B cell (primary cell): ENCODE data around the gene TESPA1. TPM values are rescaled to one million over a fixed set of nuclear protein-coding genes. Genes with fewer than 3 reads are reported as not detected.

Source experiments
- ATAC-seq: fragments of 200-7000 bp; cut with Tn5 transposase; one replicate; pipeline ENCODE4 v1.10.0; 2021; ENCODE audit warnings: low read depth, mild to moderate bottlenecking, moderate number of reproducible peaks, moderate library complexity
- CTCF ChIA-PET: fragments of 350-600 bp; sonication (Branson Sonifier 250); formaldehyde crosslinking; loops from one replicate; lab custom pipeline; 2021; ENCODE audit warnings: antibody characterized with exemption, inconsistent platforms; lab: Charles Lee
- POLR2A ChIA-PET: fragments of 350-600 bp; sonication (Branson Sonifier 250); formaldehyde crosslinking; loops from one replicate; lab custom pipeline; 2021; ENCODE audit warnings: antibody characterized with exemption; lab: Charles Lee
- DNase-seq: peaks from one replicate; pipeline ENCODE4 v3.0.0; 2013
- H2AFZ ChIP-seq: 2 replicates; pipeline ENCODE4 v1.6.1; 2012; ENCODE audit warnings: mild to moderate bottlenecking, low read depth, low read length; ENCODE audit not compliant: insufficient read depth, poor library complexity, severe bottlenecking
- H3K27ac ChIP-seq, 2 donors: 1 replicate in 1 of 2; 2 replicates in 1 of 2; pipeline ENCODE4 v1.5.1; 2012 to 2013; ENCODE audit warnings: low read length in 2 of 2, mild to moderate bottlenecking in 2 of 2, moderate library complexity in 1 of 2
- H3K27me3 ChIP-seq, 4 experiments: fragments of 200-600 bp in 1 of 4; sonication (generic) in 1 of 4; replicated peaks in 1 of 4; 1 replicate in 2 of 4; 2 replicates in 2 of 4; pipeline versions ENCODE4 v1.6.1 to v1.7.0; 2013 to 2016; ENCODE audit warnings: low read length in 3 of 4, mild to moderate bottlenecking in 2 of 4, mixed read lengths in 1 of 4, moderate library complexity in 1 of 4; ENCODE audit not compliant: insufficient read depth in 4 of 4, control insufficient read depth in 3 of 4; ENCODE audit errors: control extremely low read depth in 1 of 4
- H3K36me3 ChIP-seq, 2 experiments: replicated peaks in 1 of 2; 1 replicate in 1 of 2; 2 replicates in 1 of 2; pipeline versions ENCODE4 v1.6.1 to v1.7.1; 2013; ENCODE audit warnings: low read length in 1 of 2; ENCODE audit not compliant: insufficient read depth in 2 of 2, control insufficient read depth in 1 of 2; ENCODE audit errors: control extremely low read depth in 1 of 2, extremely low read depth in 1 of 2
- H3K4me1 ChIP-seq, 2 donors: fragments of 200-600 bp in 1 of 2; sonication (generic) in 1 of 2; 1 replicate in 1 of 2; 2 replicates in 1 of 2; pipeline versions ENCODE4 v1.5.1 to v1.6.1; 2013 to 2017; ENCODE audit warnings: low read length in 2 of 2; ENCODE audit not compliant: control insufficient read depth in 2 of 2, insufficient read depth in 2 of 2
- H3K4me2 ChIP-seq: replicated peaks from 2 replicates; pipeline ENCODE3; 2012; ENCODE audit warnings: mild to moderate bottlenecking, low read depth, low read length; ENCODE audit not compliant: poor library complexity, severe bottlenecking
- H3K4me3 ChIP-seq, 5 experiments: fragments of 200-600 bp in 1 of 5; sonication (generic) in 1 of 5; 1 replicate in 3 of 5; 2 replicates in 2 of 5; pipeline versions ENCODE4 v1.5.1 to v1.7.0; 2011 to 2016; ENCODE audit warnings: low read length in 4 of 5, mild to moderate bottlenecking in 4 of 5, low read depth in 2 of 5, control low read depth in 1 of 5, moderate library complexity in 1 of 5; ENCODE audit not compliant: insufficient read depth in 1 of 5; ENCODE audit errors: control extremely low read depth in 1 of 5, extremely low read depth in 1 of 5
- H3K79me2 ChIP-seq: fragments of 200-600 bp; sonication (generic); one replicate; pipeline ENCODE4 v1.6.0; 2016; ENCODE audit warnings: low read length; ENCODE audit not compliant: control insufficient read depth, insufficient read depth
- H3K9ac ChIP-seq: fragments of 200-600 bp; sonication (generic); 2 replicates; pipeline ENCODE4 v1.6.1; 2017; ENCODE audit warnings: mild to moderate bottlenecking, low read length, moderate library complexity
- H3K9me3 ChIP-seq, 3 donors: one replicate each; pipeline versions ENCODE4 v1.6.1 to v1.7.1; 2013; ENCODE audit warnings: low read length in 2 of 3; ENCODE audit not compliant: control insufficient read depth in 2 of 3, insufficient read depth in 1 of 3; ENCODE audit errors: control extremely low read depth in 1 of 3
- H4K20me1 ChIP-seq: 2 replicates; pipeline ENCODE4 v1.6.0; 2012; ENCODE audit warnings: mild to moderate bottlenecking, low read length; ENCODE audit not compliant: insufficient read depth, control insufficient read depth, poor library complexity, severe bottlenecking
- H3K27ac Mint-ChIP-seq: one replicate; pipeline ENCODE4 v1.8.0; 2021; ENCODE audit warnings: mixed read lengths
- H3K27me3 Mint-ChIP-seq: one replicate; pipeline ENCODE4 v1.8.0; 2021; ENCODE audit warnings: mixed read lengths
- H3K4me1 Mint-ChIP-seq: one replicate; pipeline ENCODE4 v1.8.0; 2021; ENCODE audit warnings: mixed read lengths
- H3K4me3 Mint-ChIP-seq: one replicate; pipeline ENCODE4 v1.8.0; 2021; ENCODE audit warnings: mixed read lengths
- H3K9me3 Mint-ChIP-seq: one replicate; pipeline ENCODE4 v1.8.0; 2022; ENCODE audit warnings: mixed read lengths; ENCODE audit not compliant: insufficient read depth
- CTCF ChIP-seq: fragments of 200-600 bp; IDR thresholded peaks from one replicate; pipeline ENCODE4 v1.8.0; 2022; ENCODE audit warnings: antibody characterized with exemption, mild to moderate bottlenecking
- EZH2 ChIP-seq: IDR thresholded peaks from 2 replicates; pipeline ENCODE4 v1.6.1; 2012; ENCODE audit warnings: borderline replicate concordance, low read depth, mild to moderate bottlenecking, moderate library complexity, low read length; ENCODE audit not compliant: insufficient read depth, poor library complexity, severe bottlenecking
- WGBS: methylation state at CpG from one replicate; pipeline ENCODE4 v1.1.5; 2013; ENCODE audit warnings: missing lambda C conversion rate; ENCODE audit not compliant: insufficient coverage; 5-methylcytosine and 5-hydroxymethylcytosine counted together
- intact Hi-C: fragments of 100-400 bp; cut with micrococcal nuclease; formaldehyde crosslinking; loops from one replicate; pipeline ENCODE4 v1.10.0; 2022
- polyA plus RNA-seq: library from polyadenylated mRNA; depleted of rRNA; stranded (reverse); fragments of >200 nt; gene quantifications from 2 replicates; pipeline ENCODE4 v1.2.3, GENCODE V29; 2012
- total RNA-seq, 2 donors: library from RNA; stranded (reverse); fragments of 120-200 nt in 1 of 2; gene quantifications; 1 replicate in 1 of 2; 2 replicates in 1 of 2; pipeline versions ENCODE4 v1.2.3 to v1.2.4, GENCODE V29; 2013 to 2022

Gene TESPA1
- total and polyA plus RNA-seq, 2 donors (not counting 1 experiment from before 2014, with no cell fraction given), result 9.5 to 19.0 TPM

DNA sequence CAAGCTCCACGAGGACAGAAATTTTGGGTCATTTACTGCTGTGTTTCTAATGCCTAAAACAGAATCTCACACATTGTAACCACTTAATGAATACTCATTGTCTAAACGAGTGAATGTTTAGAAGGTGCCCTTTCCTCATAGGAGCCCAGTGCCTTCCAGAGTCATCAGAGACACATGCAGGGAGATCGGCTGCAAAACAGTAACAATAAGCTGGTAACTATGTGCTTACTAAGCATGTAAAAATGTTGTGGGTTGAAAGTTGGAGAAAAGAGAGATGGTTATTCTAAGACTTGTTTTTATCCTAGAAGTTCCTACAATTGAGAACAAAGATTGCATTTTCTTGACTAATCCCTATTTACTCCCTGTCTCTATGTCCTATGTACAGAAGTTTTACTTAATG lies 7.4 kb downstream of the TESPA1 start:
- DNase-seq (no peak), ATAC-seq (no peak)
- H3K9me3 Mint-ChIP-seq, result no peaks in the 10 kb centered on the region
- no peaks in the 10 kb centered on the region for H3K27me3 Mint-ChIP-seq
- H3K4me1 Mint-ChIP-seq, result peaks cover 36% of the 10 kb centered on the region
- Histone ChIP-seq H3K4me3 (no peak overlapping the region), H3K9ac (no peak overlapping the region), H3K27ac (no peak overlapping the region), H3K36me3 (peaks cover 7 to 37% of the 10 kb centered on the region in 2 experiments), H3K27me3 (no peaks in the 10 kb centered on the region), H3K79me2 (peaks cover 43% of the 10 kb centered on the region), H3K4me1 (peaks cover 4 to 6% of the 10 kb centered on the region in 2 donors), H4K20me1 (no peaks in the 10 kb centered on the region), H3K9me3 (no peaks in the 10 kb centered on the region), H3K4me2 (no peak overlapping the region), H2AFZ (no peak overlapping the region)
- ChIA-PET POLR2A (no interaction called here), CTCF (interaction anchor here (0.7 to 6.3 kb wide), 2 partner anchors 16 to 20 kb away, joined by 3 to 37 read pairs; no protein-coding TSS in a partner anchor)
- intact Hi-C loops, result no loop called here
- no CpG with 5 or more reads among the region's 3 CpGs for whole genome bisulfite sequencing
- TF ChIP-seq CTCF, result no peak
- no peak for TF ChIP-seq EZH2
- no peak overlapping the region for H3K4me3 Mint-ChIP-seq
- H3K27ac Mint-ChIP-seq, result no peak overlapping the region

- ChIA-PET CTCF (interaction anchor here (1.1 to 6.3 kb wide), 3 partner anchors 18 to 96 kb away, joined by 4 to 37 read pairs (median 9); no protein-coding TSS in a partner anchor), POLR2A (no interaction called here)
- DNase-seq (no peak), ATAC-seq (no peak)
- no peaks in the 10 kb centered on the region for H3K9me3 ChIP-seq
- H2AFZ ChIP-seq, result no peak overlapping the region
- Mint-ChIP-seq H3K4me1 (peaks cover 26% of the 10 kb centered on the region), H3K9me3 (no peaks in the 10 kb centered on the region), H3K27ac (no peak overlapping the region), H3K4me3 (no peak overlapping the region), H3K27me3 (no peaks in the 10 kb centered on the region)
- no peaks in the 10 kb centered on the region for H3K4me1 ChIP-seq
- H3K27me3 ChIP-seq, result no peaks in the 10 kb centered on the region
- peaks cover 5 to 38% of the 10 kb centered on the region in 2 experiments for H3K36me3 ChIP-seq
- intact Hi-C loops, result no loop called here
- H3K4me2 ChIP-seq, result no peak overlapping the region
- H3K9ac ChIP-seq, result no peak overlapping the region
- H3K27ac ChIP-seq, result no peak overlapping the region
- WGBS, result 89% methylated on average over 5 of the region's 6 CpGs
- no peak overlapping the region for H3K4me3 ChIP-seq
- no peak for TF ChIP-seq EZH2
- no peak for TF ChIP-seq CTCF
- H4K20me1 ChIP-seq, result no peaks in the 10 kb centered on the region
- peaks cover 31% of the 10 kb centered on the region for H3K79me2 ChIP-seq
Observed at GRCh38 chr12:54975875-54976274, 8.7 kb downstream of the TESPA1 start.
